ENCODE results near the gene LRP1B.
"Not testable (repeated sequence)": the region's sequence is repeated elsewhere in the genome, so short reads cannot be mapped to it uniquely, and the experiment has no call there.

DNA sequence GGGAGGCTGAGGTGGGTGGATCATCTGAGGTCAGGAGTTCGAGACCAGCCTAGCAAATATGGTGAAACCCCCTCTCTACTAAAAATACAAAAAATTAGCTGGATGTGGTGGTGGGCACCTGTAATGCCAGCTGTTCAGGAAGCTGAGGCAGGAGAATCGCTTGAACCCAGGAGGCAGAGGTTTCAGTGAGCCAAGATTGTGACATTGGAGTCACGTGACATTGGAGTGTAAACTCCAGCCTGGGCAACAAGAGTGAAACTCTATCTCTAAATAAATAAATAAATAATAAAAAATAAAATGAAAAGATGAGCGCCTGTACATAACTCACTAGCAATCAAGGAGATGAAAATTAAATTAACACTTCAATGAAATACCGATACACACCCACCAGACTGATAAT lies 1853.5 kb downstream of the LRP1B start:
- TF ChIP-seq, protein P1, sequence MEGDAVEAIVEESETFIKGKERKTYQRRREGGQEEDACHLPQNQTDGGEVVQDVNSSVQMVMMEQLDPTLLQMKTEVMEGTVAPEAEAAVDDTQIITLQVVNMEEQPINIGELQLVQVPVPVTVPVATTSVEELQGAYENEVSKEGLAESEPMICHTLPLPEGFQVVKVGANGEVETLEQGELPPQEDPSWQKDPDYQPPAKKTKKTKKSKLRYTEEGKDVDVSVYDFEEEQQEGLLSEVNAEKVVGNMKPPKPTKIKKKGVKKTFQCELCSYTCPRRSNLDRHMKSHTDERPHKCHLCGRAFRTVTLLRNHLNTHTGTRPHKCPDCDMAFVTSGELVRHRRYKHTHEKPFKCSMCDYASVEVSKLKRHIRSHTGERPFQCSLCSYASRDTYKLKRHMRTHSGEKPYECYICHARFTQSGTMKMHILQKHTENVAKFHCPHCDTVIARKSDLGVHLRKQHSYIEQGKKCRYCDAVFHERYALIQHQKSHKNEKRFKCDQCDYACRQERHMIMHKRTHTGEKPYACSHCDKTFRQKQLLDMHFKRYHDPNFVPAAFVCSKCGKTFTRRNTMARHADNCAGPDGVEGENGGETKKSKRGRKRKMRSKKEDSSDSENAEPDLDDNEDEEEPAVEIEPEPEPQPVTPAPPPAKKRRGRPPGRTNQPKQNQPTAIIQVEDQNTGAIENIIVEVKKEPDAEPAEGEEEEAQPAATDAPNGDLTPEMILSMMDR (IDR thresholded peaks at IDR 0.05), result not testable (repeated sequence)
- not testable (repeated sequence) for TF ChIP-seq POLR2A, POLR2AphosphoS5 (IDR thresholded peaks at IDR 0.05)
